ENCODE results near the gene RAB8A.

The RAB8A gene

DNA sequence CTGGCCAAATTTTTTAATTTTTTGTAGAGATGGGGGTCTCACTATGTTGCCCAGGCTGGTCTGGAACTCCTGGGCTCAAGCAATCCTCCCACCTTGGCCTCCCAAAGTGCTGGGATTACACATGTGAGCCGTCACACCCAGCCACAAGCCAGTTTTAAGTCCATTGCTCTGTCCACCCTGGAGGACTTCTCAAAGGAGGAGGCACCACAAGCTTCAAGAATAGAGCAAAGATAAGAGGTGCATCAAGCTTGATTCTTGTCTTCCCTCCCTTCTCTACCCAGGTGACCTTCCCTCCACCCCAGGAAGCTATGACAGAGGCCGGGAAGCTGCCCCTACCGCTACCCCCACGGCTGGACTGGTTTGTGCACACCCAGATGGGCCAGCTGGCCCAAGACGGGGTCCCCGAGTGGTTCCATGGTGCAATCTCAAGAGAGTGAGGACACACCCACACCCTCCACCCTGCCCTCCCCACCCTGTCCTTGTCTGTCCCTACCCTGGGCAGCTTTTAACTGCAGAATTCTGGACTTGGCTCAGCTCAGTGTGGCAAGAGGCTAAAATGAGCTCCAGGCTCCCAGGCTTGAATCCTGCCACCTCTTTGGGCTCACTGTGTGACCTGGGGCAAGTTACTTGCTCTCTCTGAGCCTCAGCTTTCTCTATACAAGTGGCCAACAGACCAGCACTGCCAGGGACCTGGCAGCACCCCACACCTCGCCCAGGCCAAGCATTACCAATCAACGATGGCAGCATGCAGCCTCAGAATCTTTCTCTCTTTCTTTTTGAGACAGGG, 36.9 kb downstream of the RAB8A start:
- Histone ChIP-seq H3K4me1 (ENCODE audit: control insufficient read depth, insufficient read depth, low read length) (peaks cover 3% of the 10 kb centered on the region; the same call in 1 of the 2 replicates), H3K9me3 (ENCODE audit: control insufficient read depth, insufficient read depth, low read length) (no peaks in the 10 kb centered on the region), H3K4me3 (ENCODE audit: low read depth, low read length) (no peak overlapping the region), H3K9ac (ENCODE audit: low read depth, low read length) (no peak overlapping the region), H3K27ac (ENCODE audit: low read depth, low read length) (no peak overlapping the region), H3K27me3 (ENCODE audit: control insufficient read depth, insufficient read depth, low read length) (no peaks in the 10 kb centered on the region), H3K36me3 (ENCODE audit: control insufficient read depth, insufficient read depth, low read length) (no peaks in the 10 kb centered on the region)

DNA sequence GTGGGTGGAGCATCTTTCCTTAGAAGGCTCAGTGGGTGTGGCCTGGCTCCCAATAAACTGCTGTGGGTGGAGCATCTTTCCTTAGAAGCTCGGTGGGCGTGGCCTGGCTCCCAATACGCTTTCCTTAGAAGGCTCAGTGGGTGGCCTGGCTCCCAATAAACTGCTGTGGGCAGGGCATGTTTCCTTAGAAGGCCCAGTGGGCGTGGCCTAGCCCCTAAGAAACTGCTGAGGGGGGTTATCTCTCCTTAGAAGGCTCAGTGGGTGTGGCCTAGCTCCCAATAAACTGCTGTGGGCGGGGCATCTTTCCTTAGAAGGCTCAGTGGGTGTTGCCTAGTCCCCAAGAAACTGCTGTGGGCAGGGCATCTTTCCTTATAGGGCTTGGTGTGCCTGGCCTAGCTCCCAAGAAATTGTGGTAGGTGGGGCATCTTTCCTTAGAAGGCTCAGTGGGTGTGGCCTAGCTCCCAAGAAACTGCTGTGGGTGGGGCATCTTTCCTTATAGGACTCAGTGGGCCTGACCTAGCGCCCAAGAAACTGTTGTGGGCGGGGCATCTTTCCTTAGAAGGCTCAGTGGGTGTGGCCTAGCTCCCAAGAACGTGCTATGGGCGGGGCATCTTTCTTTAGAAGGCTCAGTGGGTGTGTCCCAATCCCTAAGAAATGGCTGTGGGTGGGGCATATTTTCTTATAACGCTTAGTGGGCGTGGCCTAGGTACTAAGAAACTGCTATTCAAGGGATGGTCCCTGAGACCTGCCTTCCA, 42.1 kb downstream of the RAB8A start:
- no peaks in the 10 kb centered on the region for H3K4me1 ChIP-seq (ENCODE audit: control insufficient read depth, insufficient read depth, low read length)
- H3K27ac ChIP-seq (ENCODE audit: low read depth, low read length) = no peak overlapping the region
- H3K4me3 ChIP-seq (ENCODE audit: low read depth, low read length) = no peak overlapping the region
- H3K9me3 ChIP-seq (ENCODE audit: control insufficient read depth, insufficient read depth, low read length) = no peaks in the 10 kb centered on the region
- no peaks in the 10 kb centered on the region for H3K36me3 ChIP-seq (ENCODE audit: control insufficient read depth, insufficient read depth, low read length)
- H3K9ac ChIP-seq (ENCODE audit: low read depth, low read length) = no peak overlapping the region
- no peaks in the 10 kb centered on the region for H3K27me3 ChIP-seq (ENCODE audit: control insufficient read depth, insufficient read depth, low read length)

DNA sequence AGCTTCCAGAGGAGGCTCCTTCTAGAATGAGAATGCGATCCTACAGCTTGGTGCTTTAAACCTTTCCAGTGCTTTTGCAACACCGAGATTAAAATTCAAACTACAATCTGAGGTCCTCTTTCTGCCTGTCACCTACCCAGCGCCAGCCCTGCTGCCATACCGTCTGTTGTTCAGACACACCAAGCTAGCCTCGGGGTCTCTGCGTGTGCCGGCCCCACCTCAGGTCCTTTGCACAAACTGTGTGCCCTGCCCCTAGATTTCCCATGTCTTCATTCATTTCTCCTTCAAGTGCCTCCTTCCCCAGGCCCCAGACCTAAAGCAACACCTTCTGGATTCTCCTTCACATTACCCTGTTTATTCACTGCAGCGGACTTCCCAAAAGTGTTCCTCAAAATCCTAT, 42.9 kb downstream of the RAB8A start:
- no peak overlapping the region for H3K9ac ChIP-seq (ENCODE audit: low read depth, low read length)
- no peaks in the 10 kb centered on the region for H3K9me3 ChIP-seq (ENCODE audit: control insufficient read depth, insufficient read depth, low read length)
- no peak overlapping the region for H3K4me3 ChIP-seq (ENCODE audit: low read depth, low read length)
- H3K4me1 ChIP-seq (ENCODE audit: control insufficient read depth, insufficient read depth, low read length) = no peaks in the 10 kb centered on the region
- no peaks in the 10 kb centered on the region for H3K36me3 ChIP-seq (ENCODE audit: control insufficient read depth, insufficient read depth, low read length)
- no peak overlapping the region for H3K27ac ChIP-seq (ENCODE audit: low read depth, low read length)
- H3K27me3 ChIP-seq (ENCODE audit: control insufficient read depth, insufficient read depth, low read length) = no peaks in the 10 kb centered on the region

DNA sequence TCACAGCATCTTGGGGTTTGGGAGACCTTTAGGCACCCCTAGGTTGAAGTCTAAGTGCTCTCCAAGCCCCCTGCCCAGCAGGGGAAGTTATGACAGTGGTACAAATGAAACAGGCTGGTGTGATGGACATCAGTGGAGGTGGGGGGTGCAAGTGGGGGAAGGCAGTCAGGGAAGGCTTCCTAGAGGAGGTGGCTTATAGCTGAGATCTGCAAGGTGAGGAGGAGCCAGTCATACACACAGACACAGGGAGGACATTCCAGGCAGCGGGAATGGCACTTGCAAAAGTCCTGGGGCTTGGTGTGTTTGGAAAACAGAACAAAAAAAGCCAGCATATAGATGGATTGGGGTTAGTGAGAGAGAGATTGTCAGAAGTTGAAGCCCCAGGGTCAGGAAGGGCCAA, 43.4 kb downstream of the RAB8A start:
- H3K36me3 ChIP-seq (ENCODE audit: control insufficient read depth, insufficient read depth, low read length) = no peaks in the 10 kb centered on the region
- H3K4me1 ChIP-seq (ENCODE audit: control insufficient read depth, insufficient read depth, low read length) = no peaks in the 10 kb centered on the region
- H3K9me3 ChIP-seq (ENCODE audit: control insufficient read depth, insufficient read depth, low read length) = no peaks in the 10 kb centered on the region
- H3K27me3 ChIP-seq (ENCODE audit: control insufficient read depth, insufficient read depth, low read length) = no peaks in the 10 kb centered on the region
- no peak overlapping the region for H3K9ac ChIP-seq (ENCODE audit: low read depth, low read length)
- no peak overlapping the region for H3K27ac ChIP-seq (ENCODE audit: low read depth, low read length)
- no peak overlapping the region for H3K4me3 ChIP-seq (ENCODE audit: low read depth, low read length)

DNA sequence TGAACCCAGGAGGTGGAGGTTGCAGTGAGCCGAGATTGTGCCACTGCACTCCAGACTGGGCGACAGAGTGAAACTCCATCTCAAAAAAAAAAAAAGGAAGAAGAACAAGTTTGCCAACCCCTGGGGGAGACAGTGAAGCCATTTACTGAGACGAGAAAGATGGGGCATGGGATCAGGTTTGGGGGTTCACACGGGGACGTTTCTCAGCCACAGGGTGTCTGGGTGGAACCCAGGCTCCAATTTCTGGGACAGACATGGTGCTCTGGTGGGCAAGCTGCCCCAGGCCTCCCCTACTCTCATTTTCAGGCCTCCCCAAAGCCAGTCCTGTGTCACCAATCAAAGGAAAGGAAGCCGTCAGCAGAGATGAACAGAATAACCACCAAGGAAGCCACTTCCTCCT, 45.2 kb downstream of the RAB8A start:
- H3K36me3 ChIP-seq (ENCODE audit: control insufficient read depth, insufficient read depth, low read length) = no peaks in the 10 kb centered on the region
- no peaks in the 10 kb centered on the region for H3K9me3 ChIP-seq (ENCODE audit: control insufficient read depth, insufficient read depth, low read length)
- H3K4me3 ChIP-seq (ENCODE audit: low read depth, low read length) = no peak overlapping the region
- no peak overlapping the region for H3K9ac ChIP-seq (ENCODE audit: low read depth, low read length)
- H3K27me3 ChIP-seq (ENCODE audit: control insufficient read depth, insufficient read depth, low read length) = no peaks in the 10 kb centered on the region
- no peak overlapping the region for H3K27ac ChIP-seq (ENCODE audit: low read depth, low read length)
- H3K4me1 ChIP-seq (ENCODE audit: control insufficient read depth, insufficient read depth, low read length) = no peaks in the 10 kb centered on the region

DNA sequence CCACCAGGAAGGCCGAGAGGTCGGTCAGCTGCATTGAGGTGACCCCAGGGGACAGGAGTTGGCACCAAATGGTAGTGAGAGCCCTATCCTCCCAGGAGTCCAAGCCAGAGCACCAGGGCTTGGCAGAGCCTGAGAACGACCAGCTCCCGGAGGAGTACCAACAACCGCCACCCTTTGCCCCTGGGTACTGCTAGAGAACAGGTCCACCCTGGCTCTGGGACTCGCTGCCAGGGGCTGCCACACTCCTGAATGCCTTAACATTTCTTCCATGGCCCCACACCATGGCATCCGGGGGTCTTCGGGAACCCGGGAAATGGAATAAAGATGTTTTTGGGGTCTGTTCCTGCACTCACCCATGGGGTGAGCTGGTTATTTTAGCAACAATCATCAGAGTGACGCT, 45.9 kb downstream of the RAB8A start:
- no peak overlapping the region for H3K4me3 ChIP-seq (ENCODE audit: low read depth, low read length)
- H3K4me1 ChIP-seq (ENCODE audit: control insufficient read depth, insufficient read depth, low read length) = no peaks in the 10 kb centered on the region
- no peak overlapping the region for H3K9ac ChIP-seq (ENCODE audit: low read depth, low read length)
- no peaks in the 10 kb centered on the region for H3K27me3 ChIP-seq (ENCODE audit: control insufficient read depth, insufficient read depth, low read length)
- no peaks in the 10 kb centered on the region for H3K9me3 ChIP-seq (ENCODE audit: control insufficient read depth, insufficient read depth, low read length)
- no peak overlapping the region for H3K27ac ChIP-seq (ENCODE audit: low read depth, low read length)
- no peaks in the 10 kb centered on the region for H3K36me3 ChIP-seq (ENCODE audit: control insufficient read depth, insufficient read depth, low read length)

DNA sequence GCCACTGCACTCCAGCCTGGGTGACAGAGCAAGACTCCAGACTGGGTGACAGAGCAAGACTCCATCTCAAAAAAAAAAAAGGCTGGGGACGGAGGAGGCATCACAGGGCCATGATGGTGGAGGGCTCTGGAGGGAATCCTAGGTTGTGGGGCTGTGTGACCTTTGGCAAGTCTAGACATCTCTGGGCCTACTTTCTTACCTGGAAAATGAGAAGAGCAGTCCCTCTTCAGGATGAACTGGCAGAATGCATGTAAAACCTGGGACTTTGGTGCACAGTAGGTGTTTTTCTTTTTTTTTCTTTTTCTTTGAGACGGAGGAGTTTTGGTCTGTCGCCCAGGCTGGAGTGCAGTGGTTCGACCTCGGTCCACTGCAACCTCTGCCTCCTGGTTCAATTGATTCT, 48.0 kb downstream of the RAB8A start:
- H3K27me3 ChIP-seq (ENCODE audit: control insufficient read depth, insufficient read depth, low read length) = no peaks in the 10 kb centered on the region
- no peak overlapping the region for H3K9ac ChIP-seq (ENCODE audit: low read depth, low read length)
- H3K4me3 ChIP-seq (ENCODE audit: low read depth, low read length) = no peak overlapping the region
- H3K9me3 ChIP-seq (ENCODE audit: control insufficient read depth, insufficient read depth, low read length) = no peaks in the 10 kb centered on the region
- no peaks in the 10 kb centered on the region for H3K36me3 ChIP-seq (ENCODE audit: control insufficient read depth, insufficient read depth, low read length)
- no peak overlapping the region for H3K27ac ChIP-seq (ENCODE audit: low read depth, low read length)
- H3K4me1 ChIP-seq (ENCODE audit: control insufficient read depth, insufficient read depth, low read length) = no peaks in the 10 kb centered on the region

DNA sequence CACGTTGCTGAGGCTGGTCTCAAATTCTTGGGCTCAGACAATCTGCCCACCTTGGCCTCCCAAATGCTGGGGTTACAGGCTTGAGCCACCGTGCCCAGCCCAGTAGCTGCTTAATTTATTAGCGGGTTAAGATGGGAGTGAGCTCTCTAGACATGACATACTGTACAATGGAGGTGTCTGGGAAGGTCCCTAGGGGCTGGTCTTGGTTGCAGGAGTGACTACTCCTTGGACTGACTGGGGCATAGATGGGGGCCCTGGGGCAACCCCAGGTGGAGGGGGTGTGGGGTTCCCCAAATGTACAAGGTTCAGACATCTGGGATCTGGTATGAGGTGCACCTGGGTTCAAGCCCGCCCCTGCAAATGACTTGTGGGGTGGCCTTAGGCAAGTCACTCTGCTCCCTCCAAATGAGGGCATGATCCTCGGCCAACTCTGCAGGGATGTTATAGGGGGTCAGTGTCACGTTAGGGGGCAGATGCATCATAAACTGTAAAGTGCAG, 48.8 kb downstream of the RAB8A start:
- Histone ChIP-seq H3K36me3 (ENCODE audit: control insufficient read depth, insufficient read depth, low read length) (no peaks in the 10 kb centered on the region), H3K27me3 (ENCODE audit: control insufficient read depth, insufficient read depth, low read length) (no peaks in the 10 kb centered on the region), H3K27ac (ENCODE audit: low read depth, low read length) (no peak overlapping the region), H3K9me3 (ENCODE audit: control insufficient read depth, insufficient read depth, low read length) (no peaks in the 10 kb centered on the region), H3K9ac (ENCODE audit: low read depth, low read length) (no peak overlapping the region), H3K4me1 (ENCODE audit: control insufficient read depth, insufficient read depth, low read length) (no peaks in the 10 kb centered on the region), H3K4me3 (ENCODE audit: low read depth, low read length) (no peak overlapping the region)

DNA sequence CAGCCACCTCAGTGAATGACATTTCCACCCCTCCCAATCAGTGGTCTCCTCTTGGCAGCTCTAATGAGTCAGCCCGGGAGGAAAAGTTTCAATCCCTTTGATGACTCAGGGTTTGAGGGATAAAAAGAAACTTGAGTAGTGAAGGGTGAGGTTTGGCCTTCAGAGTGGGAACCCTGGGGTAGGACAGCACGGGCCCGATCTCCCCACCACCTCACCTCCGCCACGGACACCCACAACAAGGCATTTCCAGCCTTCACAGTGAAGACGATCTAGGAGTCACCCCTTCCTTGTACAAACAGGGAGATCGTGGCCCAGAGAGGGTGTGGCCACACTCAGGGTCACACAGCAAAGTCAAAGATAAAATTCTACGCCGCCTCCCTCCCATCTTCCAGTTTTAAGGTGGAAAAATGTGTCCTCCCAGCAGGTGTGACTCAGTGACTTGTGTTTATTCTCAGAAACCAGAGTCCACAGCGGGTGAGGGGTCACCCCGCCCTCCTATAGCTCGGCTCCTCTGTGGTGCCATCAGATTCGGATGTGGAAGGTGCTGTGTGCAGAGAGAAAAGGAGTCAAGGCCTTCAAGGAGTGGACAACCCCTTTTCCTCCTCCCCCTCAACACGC, 49.4 kb downstream of the RAB8A start:
- Histone ChIP-seq H3K9ac (ENCODE audit: low read depth, low read length) (no peak overlapping the region), H3K9me3 (ENCODE audit: control insufficient read depth, insufficient read depth, low read length) (no peaks in the 10 kb centered on the region), H3K4me3 (ENCODE audit: low read depth, low read length) (no peak overlapping the region), H3K27me3 (ENCODE audit: control insufficient read depth, insufficient read depth, low read length) (no peaks in the 10 kb centered on the region), H3K4me1 (ENCODE audit: control insufficient read depth, insufficient read depth, low read length) (no peaks in the 10 kb centered on the region), H3K27ac (ENCODE audit: low read depth, low read length) (no peak overlapping the region), H3K36me3 (ENCODE audit: control insufficient read depth, insufficient read depth, low read length) (no peaks in the 10 kb centered on the region)

DNA sequence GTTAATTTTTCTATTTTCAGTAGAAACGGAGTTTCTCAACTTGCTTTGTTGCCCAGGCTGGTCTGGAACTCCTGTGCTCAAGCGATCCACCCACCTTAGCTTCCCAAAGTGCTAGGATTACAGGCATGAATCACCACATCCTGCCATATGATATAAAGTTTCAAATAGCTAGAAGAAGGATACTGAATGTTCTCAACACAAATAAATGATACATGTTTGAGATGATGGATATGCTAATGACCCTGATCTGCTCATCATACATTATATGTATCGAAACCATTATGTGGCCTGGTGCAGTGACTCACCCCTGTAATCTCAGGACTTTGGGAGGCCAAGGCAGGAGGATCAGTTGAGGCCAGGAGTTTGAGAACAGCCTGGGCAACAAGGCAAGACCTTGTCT, 50.2 kb downstream of the RAB8A start:
- H3K4me3 ChIP-seq (ENCODE audit: low read depth, low read length) = no peak overlapping the region
- H3K9me3 ChIP-seq (ENCODE audit: control insufficient read depth, insufficient read depth, low read length) = no peaks in the 10 kb centered on the region
- no peak overlapping the region for H3K9ac ChIP-seq (ENCODE audit: low read depth, low read length)
- H3K27me3 ChIP-seq (ENCODE audit: control insufficient read depth, insufficient read depth, low read length) = no peaks in the 10 kb centered on the region
- no peak overlapping the region for H3K27ac ChIP-seq (ENCODE audit: low read depth, low read length)
- H3K4me1 ChIP-seq (ENCODE audit: control insufficient read depth, insufficient read depth, low read length) = no peaks in the 10 kb centered on the region
- H3K36me3 ChIP-seq (ENCODE audit: control insufficient read depth, insufficient read depth, low read length) = no peaks in the 10 kb centered on the region
